ENCODE measurements around the gene MSMO1. TPM values are rescaled to one million over a fixed set of nuclear protein-coding genes. Genes with fewer than 3 reads are reported as not detected.

The MSMO1 gene
- total RNA-seq (ENCODE audit: low replicate concordance), result 26.4 and 150 TPM in 2 replicates

GRCh38 chr4:165327211-165328100 lies at the start of gene MSMO1:
TSS of gene MSMO1 (plus strand) at chr4:165327669. CDS start at chr4:165333371, 5,702 bp downstream.

GRCh38 chr4:165378745-165379677 lies 51.5 kb downstream of the MSMO1 start, which contains the start of gene CPE:
TSS of gene CPE (plus strand) at chr4:165379008. CDS start at chr4:165379222, 214 bp downstream.

Other genes starting within 250 kb of the MSMO1 start
- 3.5 and 5.2 TPM in 2 replicates for gene TMEM192, start 214.8 kb upstream of the MSMO1 start, total RNA-seq (ENCODE audit: low replicate concordance)
- 16.4 and 24.7 TPM in 2 replicates for gene KLHL2, start 120.1 kb upstream of the MSMO1 start, total RNA-seq (ENCODE audit: low replicate concordance)
- 9.1 and 74.6 TPM in 2 replicates for gene CPE, start 51.3 kb downstream of the MSMO1 start, total RNA-seq (ENCODE audit: low replicate concordance)

Data from smooth muscle cell of the coronary artery (primary cell).